Mucosa of gallbladder (tissue), 1 donor: Measurements from ENCODE around the gene POU5F2. TPM values are rescaled to one million over a fixed set of nuclear protein-coding genes. Genes with fewer than 3 reads are reported as not detected.

Source experiments
- DNase-seq: peaks from one replicate; pipeline ENCODE4 v3.0.0-alpha.2; 2020; ENCODE audit warnings: low spot score
- total RNA-seq: library from RNA; stranded (reverse); gene quantifications from one replicate; pipeline ENCODE4 v1.2.1, GENCODE V29; 2021
- donor health status: DM: no; HTN: no; CAD: no.

POU5F2 gene
- total RNA-seq, 1 donor from 2014 or later = 1.0 TPM

GRCh38 chr5:93716453-93716852 lies 24.9 kb downstream of the POU5F2 start:
- no peak for DNase-seq

GRCh38 chr5:93715761-93716160 lies 25.6 kb downstream of the POU5F2 start:
- DNase-seq = no peak

GRCh38 chr5:93715327-93715726 lies 26.1 kb downstream of the POU5F2 start:
- DNase-seq = no peak

- no peak for DNase-seq
Measured at GRCh38 chr5:93708442-93708841, 33.0 kb downstream of the POU5F2 start.

GRCh38 chr5:93705896-93706295 lies 35.5 kb downstream of the POU5F2 start:
- no peak for DNase-seq

- no peak for DNase-seq
Measured at GRCh38 chr5:93704996-93705395, 36.4 kb downstream of the POU5F2 start.

- no peak for DNase-seq
Measured at GRCh38 chr5:93691997-93692396, 49.4 kb downstream of the POU5F2 start.

Other genes with a start within 250 kb of the POU5F2 start
- 29.5 TPM for gene NR2F1-AS1, start 160.4 kb downstream of the POU5F2 start, total RNA-seq
- gene NR2F1, start 158.4 kb downstream of the POU5F2 start, total RNA-seq = 162 TPM